ENCODE results near the gene MACROH2A1.

MACROH2A1 gene

DNA sequence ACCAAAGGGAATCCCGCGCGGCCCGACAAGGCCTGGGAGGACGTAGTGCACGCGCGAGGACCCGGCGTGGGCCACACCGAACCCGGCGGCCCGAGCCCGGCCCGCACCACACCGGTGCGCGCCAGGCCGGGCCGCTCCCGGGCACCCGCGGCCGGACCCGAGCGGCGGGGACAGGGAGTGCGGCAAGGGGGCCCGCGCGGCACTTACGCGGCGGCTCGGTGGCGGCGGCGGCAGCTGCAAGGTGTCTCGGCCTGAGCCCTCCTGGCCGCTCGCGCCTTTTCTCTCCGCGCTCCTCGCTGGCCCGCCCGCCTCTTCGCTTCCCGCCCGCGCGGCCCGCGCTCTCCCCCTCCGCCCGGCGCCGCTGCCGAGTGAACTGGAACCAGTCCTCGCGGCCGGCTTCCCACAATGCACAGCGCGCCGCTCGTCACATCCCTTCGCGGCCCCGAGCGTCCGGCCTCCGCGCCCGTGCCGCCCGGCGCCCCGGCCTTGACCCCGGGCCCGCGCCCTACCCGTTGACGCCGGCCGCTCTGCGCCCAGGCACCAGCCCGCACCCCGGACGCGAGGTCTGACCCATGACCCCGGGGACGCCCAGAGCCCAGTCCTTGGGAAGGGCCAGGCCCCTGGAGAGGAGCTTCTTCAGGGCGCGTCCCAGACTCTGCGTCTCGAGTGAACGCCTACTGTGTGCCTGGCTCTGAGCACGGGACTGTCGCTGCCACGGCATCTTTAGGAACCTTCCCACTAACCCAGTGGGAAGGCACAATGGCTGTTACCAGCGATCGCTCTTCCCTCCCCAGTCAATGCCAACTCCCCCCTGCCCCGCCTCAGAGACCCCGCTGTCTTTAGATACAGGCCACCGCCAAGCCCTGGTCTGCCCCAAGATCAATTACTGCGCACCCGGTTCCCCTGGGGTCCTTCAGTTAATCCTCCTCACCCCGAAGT, at the start of gene MACROH2A1:
Gene MACROH2A1, minus strand, starts transcription at position 377 of the 939 bp plus-strand sequence. CDS start 10,138 bp downstream, outside the sequence.
- DNase-seq (ENCODE audit: low read depth, low spot score): peak; percentile 75

DNA sequence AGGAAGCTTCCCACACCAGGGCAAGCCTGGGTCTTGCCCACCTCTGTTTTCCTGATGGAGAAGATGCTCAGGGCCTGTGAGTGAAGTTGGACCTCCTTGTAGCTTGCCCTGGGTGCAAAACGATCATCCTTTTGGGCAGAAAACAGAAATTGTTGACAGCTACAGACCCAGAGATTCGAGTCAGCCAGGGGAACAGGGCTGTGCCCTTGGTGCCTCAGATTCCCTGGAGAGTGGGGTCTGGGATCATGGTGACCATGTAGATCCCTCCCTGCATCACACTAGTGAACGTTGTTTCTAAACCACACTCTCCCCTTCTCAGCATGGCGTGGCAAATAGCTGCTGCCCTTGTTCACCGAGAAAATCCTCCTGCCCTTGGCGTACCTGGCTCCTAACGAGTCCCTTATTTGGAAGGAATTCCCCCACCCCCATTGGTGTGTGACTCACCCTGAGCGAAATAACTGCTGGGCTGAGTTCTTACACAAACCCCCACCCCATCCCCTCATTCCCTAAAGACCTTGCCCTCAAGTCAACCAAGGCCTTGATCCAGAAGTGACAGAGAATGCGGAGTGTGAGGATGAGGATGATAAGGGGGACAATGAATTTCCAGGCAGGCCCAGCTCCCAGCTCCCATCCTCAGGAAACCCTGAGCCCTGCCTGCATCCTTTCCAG, 49.2 kb upstream of the MACROH2A1 start:
- peak; percentile 43 for DNase-seq (ENCODE audit: low read depth, low spot score)

DNA sequence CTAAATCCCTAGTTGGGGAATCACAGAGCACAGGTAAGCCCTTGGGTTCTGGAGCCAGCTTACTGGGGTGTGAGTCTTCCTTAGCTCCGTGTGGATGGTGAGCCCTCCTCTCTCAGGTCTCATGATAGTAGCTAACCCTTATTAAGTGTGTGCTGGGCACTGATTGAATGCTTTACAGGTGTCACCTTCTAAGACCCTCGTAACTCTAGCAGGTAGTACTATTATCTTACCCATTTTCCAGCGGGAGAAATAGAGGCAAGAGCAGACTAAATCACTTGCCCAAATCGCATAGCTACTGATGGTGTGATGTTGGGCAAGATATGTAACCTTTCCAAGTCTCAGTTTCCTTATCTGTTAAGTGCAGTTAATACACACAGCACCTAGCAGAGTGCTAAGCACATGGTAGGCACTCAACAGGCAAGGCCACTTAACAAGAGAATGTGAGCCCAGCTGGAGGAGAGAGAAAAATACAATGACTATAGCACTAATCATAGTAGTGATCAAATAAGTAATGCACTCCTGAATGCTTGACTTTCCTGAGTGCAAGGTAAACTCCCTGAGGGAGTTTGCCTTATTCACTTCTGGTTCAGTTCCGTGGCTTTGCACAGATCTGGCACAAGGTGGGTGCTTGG, 48.4 kb upstream of the MACROH2A1 start, which contains the start of gene DCANP1:
Gene DCANP1, minus strand, starts transcription at position 51 of the 632 bp plus-strand sequence. CDS start 240 bp downstream, outside the sequence.
- no peak for DNase-seq (ENCODE audit: low read depth, low spot score)

DNA sequence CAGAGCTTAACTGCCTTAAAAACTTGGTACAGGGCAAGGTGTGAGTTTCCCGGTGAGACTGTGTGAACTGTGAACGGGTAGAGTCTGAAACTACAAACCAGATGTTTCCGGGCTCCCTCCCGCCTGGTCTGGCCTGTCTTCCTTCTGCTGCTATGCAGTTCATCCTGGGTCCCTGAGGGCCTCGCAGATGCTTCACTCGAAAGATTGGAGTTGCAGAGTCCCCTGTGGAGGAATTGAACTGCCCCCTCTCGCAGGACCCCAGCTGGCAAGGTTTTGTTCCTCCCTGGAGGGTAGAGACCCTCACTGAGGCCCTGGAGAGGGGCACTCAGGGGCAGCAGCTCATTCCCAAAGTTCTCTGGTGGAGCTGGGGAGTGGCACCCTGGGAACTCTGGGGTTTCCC, 47.6 kb upstream of the MACROH2A1 start:
- DNase-seq (ENCODE audit: low read depth, low spot score): no peak

DNA sequence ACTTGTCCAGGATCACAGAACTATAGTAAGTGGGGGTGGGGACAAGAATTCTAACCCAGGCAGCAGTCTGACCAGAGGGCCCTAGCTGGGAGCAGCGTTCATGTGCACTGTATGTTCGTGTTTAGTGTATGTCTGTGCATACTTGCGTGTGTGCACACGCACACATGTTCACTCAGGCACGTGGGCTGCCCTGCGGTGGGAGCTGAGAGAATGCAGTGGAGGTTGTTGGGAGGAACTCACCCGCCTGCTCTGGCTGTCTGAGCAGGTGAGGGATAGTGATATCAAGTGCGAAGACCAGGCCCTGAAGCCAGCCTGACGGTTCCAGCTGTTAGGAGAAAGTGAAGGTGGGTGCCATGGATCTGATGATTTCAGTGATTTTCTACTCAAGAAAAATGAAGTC, 47.2 kb upstream of the MACROH2A1 start:
- DNase-seq (ENCODE audit: low read depth, low spot score): no peak

DNA sequence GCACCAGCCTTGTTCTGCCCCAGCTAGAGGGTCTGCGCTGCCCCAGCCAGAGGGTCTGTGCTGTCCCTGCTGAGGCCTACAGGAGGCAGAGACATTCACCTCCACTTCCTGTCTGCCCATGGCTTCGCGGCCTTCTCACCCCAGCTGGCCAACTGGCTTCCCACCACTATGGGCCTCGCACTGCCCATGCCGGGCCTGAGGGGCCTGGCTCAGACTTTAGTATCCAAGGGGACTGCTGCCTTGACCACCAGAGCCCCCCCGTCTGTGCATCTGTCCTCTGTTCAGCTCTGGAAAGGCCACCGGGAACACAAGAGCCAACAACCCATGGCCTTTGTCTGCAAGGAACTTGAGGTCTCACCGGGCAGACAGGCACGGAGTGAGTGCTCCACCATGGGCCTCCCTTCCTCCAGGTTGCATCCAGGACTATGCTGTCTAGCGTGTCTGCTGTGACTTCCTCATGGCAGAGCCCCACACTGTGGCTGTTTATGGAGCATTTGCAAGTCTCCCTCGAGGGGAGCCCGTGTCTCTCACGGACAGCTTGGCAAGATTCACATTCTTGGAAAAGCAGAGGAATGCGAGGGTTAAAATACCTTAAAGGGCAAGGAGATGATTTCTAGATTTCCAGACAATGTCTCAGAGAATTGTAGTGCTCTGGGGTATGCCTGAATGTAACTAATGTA, 46.4 kb upstream of the MACROH2A1 start:
- DNase-seq (ENCODE audit: low read depth, low spot score): no peak

DNA sequence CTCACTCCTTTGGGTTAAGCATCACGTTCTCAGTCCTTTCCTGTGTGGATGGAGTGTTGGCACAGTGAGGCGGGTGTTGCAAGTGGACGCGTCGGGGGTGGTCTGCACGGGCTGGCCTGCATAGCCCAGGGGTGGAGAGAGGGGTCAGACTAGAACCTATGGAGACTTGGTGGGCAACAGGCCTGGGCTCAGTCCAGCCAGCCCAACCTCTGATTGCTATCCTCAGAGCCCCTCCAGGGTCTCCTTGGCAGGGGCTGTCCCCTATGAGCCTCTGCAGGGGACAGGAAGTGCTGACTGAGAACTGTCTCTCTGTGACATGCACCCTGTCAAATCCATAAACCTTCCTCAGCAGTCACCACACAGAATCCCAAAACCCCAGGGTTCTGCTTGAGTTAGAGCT, 45.9 kb upstream of the MACROH2A1 start:
- no peak for DNase-seq (ENCODE audit: low read depth, low spot score)

DNA sequence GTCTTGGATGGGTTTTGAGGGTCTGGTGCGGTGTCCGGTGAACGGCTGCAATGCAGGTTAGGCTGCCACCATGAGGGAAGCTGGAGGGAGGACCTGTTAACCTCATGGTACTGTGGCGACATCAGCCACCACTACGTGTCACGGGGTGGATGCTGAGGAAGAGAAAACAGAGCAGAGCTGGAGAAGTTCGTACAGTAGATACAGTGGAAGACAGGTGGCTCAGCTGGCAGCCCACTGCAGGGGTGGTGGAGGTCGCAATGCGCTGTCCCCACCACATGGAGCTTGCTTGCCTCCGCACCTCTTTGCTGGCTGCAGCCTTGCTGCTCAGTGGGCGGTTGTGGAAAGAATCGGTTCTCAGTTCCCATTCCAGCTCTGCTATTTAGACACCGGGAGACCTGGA, 45.3 kb upstream of the MACROH2A1 start:
- no peak for DNase-seq (ENCODE audit: low read depth, low spot score)

DNA sequence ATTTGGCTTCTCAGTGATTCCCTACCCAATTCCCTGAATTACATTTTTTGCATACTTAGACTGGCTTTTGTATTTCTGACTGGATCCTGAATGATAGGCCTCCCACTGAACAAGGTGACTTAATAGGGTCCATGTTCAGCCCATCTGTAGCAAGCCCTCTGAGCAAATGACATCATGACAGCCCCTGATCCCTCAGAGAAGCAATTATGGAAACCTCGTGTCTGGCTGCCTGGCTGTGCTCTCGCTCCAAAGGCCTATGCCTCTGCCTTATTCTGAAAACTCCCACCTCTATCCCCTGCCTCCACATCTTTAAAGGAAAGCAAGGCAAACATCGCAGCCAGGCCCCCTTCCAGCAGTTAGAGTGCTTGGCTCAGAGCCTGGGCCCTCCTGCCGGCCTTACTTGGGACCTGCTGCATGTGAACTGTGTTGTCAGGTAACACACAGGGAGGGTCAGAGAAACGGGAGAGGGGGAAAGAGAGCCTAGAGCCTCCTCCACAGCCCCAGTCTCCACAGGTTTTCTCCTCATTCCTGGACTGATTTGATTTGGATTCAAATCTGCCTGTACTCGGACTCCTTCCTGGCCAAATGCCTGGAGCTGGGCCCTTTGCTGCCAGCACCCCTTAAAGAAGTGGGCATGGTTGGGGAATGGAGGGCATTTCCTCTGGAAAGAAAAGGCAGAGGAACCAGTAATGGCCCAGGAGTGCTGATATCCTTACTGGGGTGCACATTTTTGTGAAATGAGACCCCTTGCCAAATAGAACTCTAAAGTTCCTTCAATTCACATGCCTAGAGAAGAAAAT, 44.3 kb upstream of the MACROH2A1 start:
- peak; percentile 42 for DNase-seq (ENCODE audit: low read depth, low spot score)

DNA sequence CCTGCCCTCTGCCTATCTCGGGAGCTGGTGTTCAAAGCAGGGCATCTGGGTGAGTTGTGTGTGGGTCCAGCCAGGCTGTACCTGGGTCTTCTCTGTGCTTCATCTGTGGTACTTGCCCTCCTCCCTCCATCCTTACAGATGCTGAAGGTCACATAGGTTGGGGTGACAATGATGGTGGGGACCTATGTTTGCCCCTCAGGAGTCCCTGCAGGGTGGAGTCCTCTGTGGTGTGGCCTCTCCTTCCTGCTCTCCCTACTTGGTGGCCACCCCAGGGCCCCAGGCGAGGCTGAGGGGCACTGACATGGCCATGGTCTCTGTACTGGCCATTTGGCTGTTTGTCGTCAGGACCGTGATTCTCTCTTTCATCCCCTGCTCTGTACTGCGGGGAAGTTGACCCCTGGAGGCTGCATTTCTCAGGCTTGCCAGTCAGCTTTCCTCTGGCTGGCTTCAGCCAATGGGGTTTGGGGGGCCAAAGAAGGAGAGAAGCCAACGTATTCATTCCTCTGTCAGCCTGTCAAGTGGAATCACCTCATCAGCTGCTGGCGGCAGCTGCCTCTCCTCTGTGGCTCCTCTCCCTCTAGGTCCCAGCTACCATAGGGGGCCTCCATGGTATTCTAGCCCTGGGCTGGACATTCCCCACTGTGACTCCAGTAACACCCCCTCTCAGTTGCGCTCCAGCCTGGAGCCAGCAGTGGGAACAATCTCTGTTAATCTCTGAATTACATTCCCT, 43.6 kb upstream of the MACROH2A1 start:
- peak; percentile 44 for DNase-seq (ENCODE audit: low read depth, low spot score)

DNA sequence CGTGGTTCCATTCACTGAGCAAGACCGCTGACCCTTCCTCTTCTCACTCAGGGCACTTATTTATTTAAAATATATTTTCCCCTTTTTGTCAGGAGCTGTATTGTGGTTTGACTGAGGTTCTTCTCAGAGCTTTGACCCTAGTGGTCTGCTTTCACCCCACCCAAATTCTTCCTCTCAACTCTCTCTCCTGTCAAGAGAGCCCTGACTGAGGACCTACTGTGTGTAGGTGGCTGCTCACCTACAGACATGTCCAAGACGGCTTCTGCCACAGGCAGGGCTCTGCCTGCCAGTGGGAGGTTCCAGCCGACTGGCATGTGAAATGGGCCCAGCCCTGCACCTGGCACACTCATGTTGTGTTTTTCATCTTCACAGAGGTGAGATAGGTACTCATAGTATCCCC, 42.9 kb upstream of the MACROH2A1 start:
- peak; percentile 0 for DNase-seq (ENCODE audit: low read depth, low spot score)

DNA sequence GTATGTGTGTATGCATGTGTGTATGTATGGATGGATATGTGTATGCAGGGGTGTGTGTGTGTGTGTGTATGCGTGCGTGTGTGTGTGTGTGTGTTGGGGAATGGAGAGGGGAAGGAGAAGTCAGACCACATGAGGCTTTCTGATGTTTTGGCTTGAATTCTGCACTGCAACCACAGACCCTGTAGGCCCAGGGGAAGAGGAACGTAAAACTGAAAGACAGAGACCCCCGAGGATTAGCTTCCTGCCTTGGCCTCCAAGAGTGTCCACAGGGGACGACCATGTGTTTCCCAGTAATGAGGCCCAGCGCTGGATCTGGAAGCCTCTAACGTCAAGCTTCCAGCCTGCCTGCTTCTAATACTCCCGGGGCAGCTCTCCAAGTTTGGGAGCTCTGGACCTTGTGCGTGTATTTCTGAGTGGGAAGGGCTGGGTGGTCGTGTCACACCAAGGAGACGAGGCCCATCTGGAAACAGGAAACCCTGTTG, 42.4 kb upstream of the MACROH2A1 start:
- DNase-seq (ENCODE audit: low read depth, low spot score): peak; percentile 0

DNA sequence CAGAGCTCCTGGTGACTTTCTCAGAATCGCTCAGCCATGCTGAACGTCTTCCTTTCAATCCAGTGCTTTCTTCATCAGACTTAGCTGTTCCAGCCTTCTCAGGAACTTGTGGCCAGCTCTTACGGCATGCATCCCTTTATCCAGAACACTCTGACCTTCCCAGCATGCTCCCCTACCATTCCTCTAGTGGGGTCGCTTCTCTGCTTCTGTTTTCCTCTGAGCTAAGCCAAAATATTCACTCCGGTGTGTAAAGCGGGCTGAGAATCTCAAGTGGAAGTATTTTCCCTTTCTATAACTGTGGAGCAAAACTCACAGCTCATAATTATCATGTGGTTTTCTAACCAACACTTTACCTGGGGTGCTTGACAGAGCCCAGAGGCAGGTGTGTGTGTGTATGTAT, 41.9 kb upstream of the MACROH2A1 start:
- peak; percentile 0 for DNase-seq (ENCODE audit: low read depth, low spot score)

DNA sequence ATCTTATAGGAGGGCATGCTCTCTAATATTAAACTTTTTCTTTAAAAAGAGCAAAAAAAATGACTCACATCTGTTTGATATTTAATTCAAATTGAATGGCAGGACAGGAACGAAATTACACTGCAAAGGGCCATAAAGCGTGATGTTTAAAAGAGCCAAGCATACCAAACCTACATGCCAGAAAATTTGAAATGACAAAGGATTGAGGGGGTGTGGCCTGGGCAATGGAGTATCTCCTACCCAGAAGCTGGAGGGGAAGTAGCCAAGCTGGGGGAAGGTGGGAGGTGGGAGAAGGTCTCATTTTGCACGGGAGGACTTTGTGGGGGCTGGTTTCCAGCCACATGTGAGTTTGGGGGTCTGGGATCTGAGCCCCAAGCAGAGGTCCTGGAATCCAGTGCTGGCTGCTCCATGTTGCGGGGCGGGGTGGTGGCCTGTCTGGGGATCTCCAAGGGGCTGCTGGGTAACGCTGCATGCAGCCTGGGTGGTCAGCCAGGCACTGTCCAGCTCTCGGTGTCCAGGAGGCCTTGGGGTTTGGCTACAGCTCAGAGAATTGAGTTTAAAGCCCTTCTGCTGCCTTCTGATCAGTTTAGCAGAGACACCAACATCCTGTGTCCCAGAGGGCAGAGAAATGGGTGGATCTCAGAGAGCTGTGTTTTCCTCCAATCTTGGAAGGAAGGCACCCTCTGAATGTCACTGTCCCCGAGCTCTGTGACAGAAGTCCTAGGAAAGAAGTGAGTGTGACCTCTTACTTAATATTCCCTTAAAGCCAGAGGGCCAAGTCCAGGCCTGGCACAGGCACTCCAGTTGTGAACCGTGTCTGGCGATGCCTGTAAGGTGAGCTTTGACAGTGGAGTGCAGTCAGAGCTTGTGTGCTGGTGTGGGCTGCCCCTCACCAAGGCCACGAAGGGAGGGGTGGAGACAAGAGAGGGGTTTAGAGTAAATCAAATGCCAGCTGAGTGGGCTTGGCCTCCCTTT, 40.5 kb upstream of the MACROH2A1 start:
- peak; percentile 1 for DNase-seq (ENCODE audit: low read depth, low spot score)

DNA sequence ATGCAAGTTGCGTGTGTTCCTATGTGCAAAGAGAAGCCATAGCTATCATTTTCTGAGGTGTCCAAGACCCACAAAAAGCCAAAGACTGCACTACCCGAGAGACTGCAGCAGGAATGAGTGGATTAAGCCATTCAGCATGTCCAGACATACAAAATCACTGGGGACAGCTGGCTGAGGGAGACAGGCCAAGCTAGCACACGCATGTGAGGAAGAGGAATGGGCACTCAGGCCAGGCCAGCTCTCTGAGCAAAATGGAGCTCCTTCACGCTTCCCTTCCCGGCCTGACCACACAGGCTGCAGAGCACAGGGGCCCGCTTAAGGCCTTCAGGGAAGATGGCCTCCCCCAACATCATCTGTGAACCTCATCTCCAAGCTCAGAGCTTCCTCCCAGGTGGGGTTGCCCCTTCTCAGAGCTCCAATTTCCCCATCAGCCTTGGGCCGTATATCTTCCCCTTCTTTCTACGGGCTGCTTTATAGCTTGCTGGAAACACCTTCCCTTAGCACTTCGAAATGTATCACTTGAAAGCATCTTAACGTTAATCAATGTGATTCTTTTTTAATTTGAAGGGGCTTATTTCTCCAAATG, 39.7 kb upstream of the MACROH2A1 start:
- DNase-seq (ENCODE audit: low read depth, low spot score): peak; percentile 2

DNA sequence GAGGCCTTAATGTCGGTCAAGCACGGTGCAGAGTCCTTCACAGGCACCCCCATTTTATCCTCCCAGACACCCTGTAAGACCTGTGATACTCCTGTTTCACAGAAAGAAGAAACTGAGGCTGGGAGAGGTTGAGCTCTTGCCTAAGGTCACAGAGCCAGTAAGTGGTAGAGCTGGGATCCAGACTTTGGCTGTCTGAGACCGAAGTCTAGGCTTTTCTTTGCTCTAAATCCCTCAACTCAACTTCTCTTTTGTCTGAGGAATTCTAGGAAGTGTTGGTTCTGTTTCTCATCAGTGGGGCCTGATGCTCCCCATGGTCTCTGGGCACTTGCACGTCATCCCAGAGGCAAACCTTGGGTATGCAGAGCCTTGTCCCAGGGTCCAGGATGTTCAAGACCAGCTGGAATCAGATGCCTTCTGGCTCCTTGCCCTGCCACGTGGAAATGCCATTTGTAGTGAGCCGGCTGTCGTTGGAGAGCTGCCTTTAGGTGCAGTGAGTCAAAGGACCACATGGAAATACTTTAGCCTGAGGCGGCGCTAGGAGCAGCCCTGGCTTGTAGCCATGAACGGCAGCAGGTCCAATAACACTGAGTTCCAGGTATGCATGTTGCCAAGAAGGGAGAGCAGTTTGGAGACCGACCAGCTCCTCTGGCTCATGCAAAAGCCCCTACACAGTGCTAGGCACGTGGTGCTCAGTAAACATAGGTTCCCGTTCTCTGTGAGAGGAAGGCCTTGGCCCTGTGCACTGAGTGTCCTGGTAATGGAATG, 38.9 kb upstream of the MACROH2A1 start:
- peak; percentile 74 for DNase-seq (ENCODE audit: low read depth, low spot score)

DNA sequence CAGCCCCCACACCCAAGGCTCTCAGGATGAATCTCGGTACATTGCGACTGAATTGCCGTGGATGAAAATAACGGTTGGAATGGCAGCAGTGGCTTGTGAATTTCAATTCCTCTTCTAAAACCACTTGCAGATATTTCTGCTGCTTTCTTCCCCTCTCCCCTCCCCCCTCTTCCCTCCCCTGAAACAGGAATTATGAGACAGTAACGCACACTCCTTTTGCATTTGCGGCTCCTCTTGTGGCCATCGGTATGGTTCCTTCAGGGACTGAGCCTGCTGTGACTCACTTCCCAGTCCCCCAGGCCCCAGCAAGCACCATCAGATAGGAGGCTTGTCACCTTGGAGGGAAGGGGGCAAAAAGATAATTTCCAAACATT, 38.4 kb upstream of the MACROH2A1 start:
- DNase-seq (ENCODE audit: low read depth, low spot score): peak; percentile 23

Measured in ELF-1 (cell line).